Measurements from ENCODE around the gene MOG.

MOG gene

GRCh38 chr6:29673161-29673560 lies 16.3 kb downstream of the MOG start:
- Histone ChIP-seq H3K27me3 (ENCODE audit: low read depth, low read length) (0 out of 2 replicates have a peak, but pooled peaks cover 4% of the 10 kb centered on the region), H3K36me3 (replicated peaks; ENCODE audit: low read depth, low read length) (no peaks in the 10 kb centered on the region), H4K20me1 (ENCODE audit: insufficient read depth, low read length) (no peaks in the 10 kb centered on the region), H3K79me2 (ENCODE audit: low read length) (no peaks in the 10 kb centered on the region), H3K9ac (ENCODE audit: low read length) (no peak overlapping the region), H3K9me3 (ENCODE audit: insufficient read depth, low read length) (no peaks in the 10 kb centered on the region), H3K4me1 (ENCODE audit: low read length) (no peaks in the 10 kb centered on the region), H3K4me2 (ENCODE audit: low read length) (no peak overlapping the region), H3K4me3 (ENCODE audit: low read length) (no peak overlapping the region), H3K27ac (ENCODE audit: low read length) (no peak overlapping the region), H2AFZ (ENCODE audit: low read depth, low read length) (no peak overlapping the region)
- no peak for TF ChIP-seq CTCF (IDR thresholded peaks at IDR 0.05; ENCODE audit: low read depth, low read length)
- TF ChIP-seq EZH2phosphoT487 (IDR thresholded peaks at IDR 0.05; ENCODE audit: low read depth) = no peak

- Histone ChIP-seq H3K27ac (ENCODE audit: low read length) (no peak overlapping the region), H3K9me3 (ENCODE audit: insufficient read depth, low read length) (no peaks in the 10 kb centered on the region), H2AFZ (ENCODE audit: low read depth, low read length) (no peak overlapping the region), H3K4me1 (ENCODE audit: low read length) (no peaks in the 10 kb centered on the region), H4K20me1 (ENCODE audit: insufficient read depth, low read length) (no peaks in the 10 kb centered on the region), H3K9ac (ENCODE audit: low read length) (no peak overlapping the region), H3K36me3 (replicated peaks; ENCODE audit: low read depth, low read length) (no peaks in the 10 kb centered on the region), H3K27me3 (ENCODE audit: low read depth, low read length) (no peaks in the 10 kb centered on the region), H3K4me2 (ENCODE audit: low read length) (no peak overlapping the region), H3K4me3 (ENCODE audit: low read length) (no peak overlapping the region), H3K79me2 (ENCODE audit: low read length) (no peaks in the 10 kb centered on the region)
- TF ChIP-seq EZH2phosphoT487 (IDR thresholded peaks at IDR 0.05; ENCODE audit: low read depth) (no peak), CTCF (IDR thresholded peaks at IDR 0.05; ENCODE audit: low read depth, low read length) (no peak)
These were observed 17.1 kb downstream of the MOG start for GRCh38 chr6:29674008-29674407.

GRCh38 chr6:29675561-29675960 lies 18.7 kb downstream of the MOG start:
- Histone ChIP-seq H3K4me1 (ENCODE audit: low read length) (no peaks in the 10 kb centered on the region), H3K36me3 (replicated peaks; ENCODE audit: low read depth, low read length) (no peaks in the 10 kb centered on the region), H3K4me2 (ENCODE audit: low read length) (no peak overlapping the region), H2AFZ (ENCODE audit: low read depth, low read length) (no peak overlapping the region), H3K27me3 (ENCODE audit: low read depth, low read length) (no peaks in the 10 kb centered on the region), H3K9ac (ENCODE audit: low read length) (no peak overlapping the region), H3K4me3 (ENCODE audit: low read length) (no peak overlapping the region), H3K9me3 (ENCODE audit: insufficient read depth, low read length) (no peaks in the 10 kb centered on the region), H3K27ac (ENCODE audit: low read length) (no peak overlapping the region), H4K20me1 (ENCODE audit: insufficient read depth, low read length) (no peaks in the 10 kb centered on the region), H3K79me2 (ENCODE audit: low read length) (no peaks in the 10 kb centered on the region)
- TF ChIP-seq EZH2phosphoT487 (IDR thresholded peaks at IDR 0.05; ENCODE audit: low read depth) = no peak

GRCh38 chr6:29676981-29677601 lies 20.2 kb downstream of the MOG start:
- H3K27ac ChIP-seq (ENCODE audit: low read length) = no peak overlapping the region
- no peaks in the 10 kb centered on the region for H4K20me1 ChIP-seq (ENCODE audit: insufficient read depth, low read length)
- H2AFZ ChIP-seq (ENCODE audit: low read depth, low read length) = no peak overlapping the region
- TF ChIP-seq EZH2phosphoT487 (IDR thresholded peaks at IDR 0.05; ENCODE audit: low read depth) (no peak), CTCF (IDR thresholded peaks at IDR 0.05; ENCODE audit: low read depth, low read length) (no peak)
- no peaks in the 10 kb centered on the region for H3K9me3 ChIP-seq (ENCODE audit: insufficient read depth, low read length)
- H3K79me2 ChIP-seq (ENCODE audit: low read length) = no peaks in the 10 kb centered on the region
- H3K4me2 ChIP-seq (ENCODE audit: low read length) = no peak overlapping the region
- no peak overlapping the region for H3K9ac ChIP-seq (ENCODE audit: low read length)
- H3K27me3 ChIP-seq (ENCODE audit: low read depth, low read length) = no peaks in the 10 kb centered on the region
- no peaks in the 10 kb centered on the region for H3K4me1 ChIP-seq (ENCODE audit: low read length)
- H3K36me3 ChIP-seq (replicated peaks; ENCODE audit: low read depth, low read length) = no peaks in the 10 kb centered on the region
- H3K4me3 ChIP-seq (ENCODE audit: low read length) = no peak overlapping the region

Measured in OCI-LY3 (cell line).